PFSK-1 (cell line): ENCODE results near the gene PCDHB5.

Experiments used
- POLR2AphosphoS5 ChIP-seq: IDR thresholded peaks from 2 replicates; pipeline ENCODE4 v1.6.1; 2012; ENCODE audit warnings: low read depth, mild to moderate bottlenecking, control low read depth, low read length, moderate library complexity
- SIN3A ChIP-seq: IDR thresholded peaks from 2 replicates; pipeline ENCODE4 v1.6.1; 2012; ENCODE audit warnings: mild to moderate bottlenecking, low read length, moderate library complexity, borderline replicate concordance; ENCODE audit not compliant: insufficient read depth
- TF ChIP-seq, protein P1 (sequence below), 2 experiments: IDR thresholded peaks; 2 replicates each; pipeline versions ENCODE4 v1.6.1 to v1.8.0; 2011 to 2012; ENCODE audit warnings: low read depth in 2 of 2, low read length in 2 of 2, control low read depth in 1 of 2, inconsistent platforms in 1 of 2, mild to moderate bottlenecking in 1 of 2, moderate library complexity in 1 of 2; ENCODE audit not compliant: insufficient read depth in 1 of 2

DNA sequence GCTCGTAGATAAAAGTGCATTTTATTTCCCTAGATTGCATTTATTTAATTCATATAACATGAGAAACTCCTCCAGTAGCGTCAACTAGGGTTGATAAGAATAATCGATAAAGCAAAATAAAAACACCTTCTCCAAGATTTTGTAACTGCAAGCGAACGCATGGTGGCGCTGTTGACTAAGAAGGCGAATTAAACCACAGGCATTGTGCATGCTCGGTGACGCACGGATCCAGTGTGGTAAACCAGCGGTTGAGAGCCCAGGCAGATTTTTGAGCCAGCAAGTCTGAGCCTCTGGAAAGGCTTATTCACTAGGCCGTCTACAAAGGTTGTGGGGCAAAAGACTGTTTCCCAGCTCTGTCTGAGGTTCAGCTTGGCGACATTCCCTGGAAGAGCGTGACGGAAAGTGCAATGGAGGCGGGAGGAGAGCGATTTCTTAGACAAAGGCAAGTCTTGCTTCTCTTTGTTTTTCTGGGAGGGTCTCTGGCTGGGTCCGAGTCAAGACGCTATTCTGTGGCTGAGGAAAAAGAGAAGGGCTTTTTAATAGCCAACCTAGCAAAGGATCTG lies 34.7 kb upstream of the PCDHB5 start, which contains the start of gene PCDHB3:
- TF ChIP-seq SIN3A, result no peak
- TF ChIP-seq POLR2AphosphoS5, result no peak
- TF ChIP-seq, protein P1, sequence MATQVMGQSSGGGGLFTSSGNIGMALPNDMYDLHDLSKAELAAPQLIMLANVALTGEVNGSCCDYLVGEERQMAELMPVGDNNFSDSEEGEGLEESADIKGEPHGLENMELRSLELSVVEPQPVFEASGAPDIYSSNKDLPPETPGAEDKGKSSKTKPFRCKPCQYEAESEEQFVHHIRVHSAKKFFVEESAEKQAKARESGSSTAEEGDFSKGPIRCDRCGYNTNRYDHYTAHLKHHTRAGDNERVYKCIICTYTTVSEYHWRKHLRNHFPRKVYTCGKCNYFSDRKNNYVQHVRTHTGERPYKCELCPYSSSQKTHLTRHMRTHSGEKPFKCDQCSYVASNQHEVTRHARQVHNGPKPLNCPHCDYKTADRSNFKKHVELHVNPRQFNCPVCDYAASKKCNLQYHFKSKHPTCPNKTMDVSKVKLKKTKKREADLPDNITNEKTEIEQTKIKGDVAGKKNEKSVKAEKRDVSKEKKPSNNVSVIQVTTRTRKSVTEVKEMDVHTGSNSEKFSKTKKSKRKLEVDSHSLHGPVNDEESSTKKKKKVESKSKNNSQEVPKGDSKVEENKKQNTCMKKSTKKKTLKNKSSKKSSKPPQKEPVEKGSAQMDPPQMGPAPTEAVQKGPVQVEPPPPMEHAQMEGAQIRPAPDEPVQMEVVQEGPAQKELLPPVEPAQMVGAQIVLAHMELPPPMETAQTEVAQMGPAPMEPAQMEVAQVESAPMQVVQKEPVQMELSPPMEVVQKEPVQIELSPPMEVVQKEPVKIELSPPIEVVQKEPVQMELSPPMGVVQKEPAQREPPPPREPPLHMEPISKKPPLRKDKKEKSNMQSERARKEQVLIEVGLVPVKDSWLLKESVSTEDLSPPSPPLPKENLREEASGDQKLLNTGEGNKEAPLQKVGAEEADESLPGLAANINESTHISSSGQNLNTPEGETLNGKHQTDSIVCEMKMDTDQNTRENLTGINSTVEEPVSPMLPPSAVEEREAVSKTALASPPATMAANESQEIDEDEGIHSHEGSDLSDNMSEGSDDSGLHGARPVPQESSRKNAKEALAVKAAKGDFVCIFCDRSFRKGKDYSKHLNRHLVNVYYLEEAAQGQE (IDR thresholded peaks at IDR 0.05; ENCODE audit: insufficient read depth in 1 of 2, low read depth in 2 of 2, low read length in 2 of 2), result no peak
